Right atrium auricular region (tissue), 2 donors: ENCODE results near the gene RHBDD2. TPM values are rescaled to one million over a fixed set of nuclear protein-coding genes. Genes with fewer than 3 reads are reported as not detected.
"Not testable (repeated sequence)": the region's sequence is repeated elsewhere in the genome, so short reads cannot be mapped to it uniquely, and the experiment has no call there.

Experiments used
- DNase-seq: peaks from one replicate; pipeline ENCODE4 v3.0.0-alpha.2; 2019; ENCODE audit warnings: low spot score
- H3K27ac ChIP-seq, 2 donors: fragments of 200-600 bp; sonication (generic); 1 replicate in 1 of 2; 2 replicates in 1 of 2; pipeline ENCODE4 v1.5.1; 2016 to 2019
- H3K27me3 ChIP-seq, 2 donors: fragments of 200-600 bp; sonication (generic); one replicate each; pipeline versions ENCODE4 v1.5.1 to v1.6.0; 2017 to 2019
- H3K36me3 ChIP-seq: fragments of 200-600 bp; sonication (generic); one replicate; pipeline ENCODE4 v1.5.1; 2016
- H3K4me1 ChIP-seq, 2 donors: fragments of 200-600 bp; sonication (generic); one replicate each; pipeline versions ENCODE4 v1.5.1 to v1.6.0; 2017 to 2019
- H3K4me3 ChIP-seq, 2 donors: fragments of 200-600 bp; sonication (generic); 1 replicate in 1 of 2; 2 replicates in 1 of 2; pipeline ENCODE4 v1.5.1; 2017 to 2019; ENCODE audit warnings: mild to moderate bottlenecking in 1 of 2, moderate library complexity in 1 of 2
- H3K9me3 ChIP-seq, 2 donors: fragments of 200-600 bp; sonication (generic); one replicate each; pipeline ENCODE4 v1.5.1; 2019
- CTCF ChIP-seq, 2 donors: fragments of 200-600 bp; sonication (generic); IDR thresholded peaks; one replicate each; pipeline ENCODE4 v1.5.1; 2019; ENCODE audit warnings: antibody characterized with exemption in 2 of 2
- total RNA-seq, 2 donors: library from RNA; depleted of rRNA; stranded (reverse); fragments of >200 nt; gene quantifications; one replicate each; pipeline ENCODE4 v1.1.0, GENCODE V29; 2016

Gene RHBDD2
- total RNA-seq, 2 donors from 2014 or later = 43.5 to 60.0 TPM

GRCh38 chr7:75840029-75840428, 38.8 kb upstream of the RHBDD2 start:
- Histone ChIP-seq H3K27ac (no peak overlapping the region), H3K27me3 (no peaks in the 10 kb centered on the region), H3K4me3 (no peak overlapping the region), H3K36me3 (no peaks in the 10 kb centered on the region), H3K9me3 (no peaks in the 10 kb centered on the region), H3K4me1 (peaks cover 0 to 8% of the 10 kb centered on the region in 2 donors)
- TF ChIP-seq CTCF (IDR thresholded peaks at IDR 0.05) = no peak
- DNase-seq = no peak

GRCh38 chr7:75842836-75843446, 35.9 kb upstream of the RHBDD2 start:
- no peak for TF ChIP-seq CTCF (IDR thresholded peaks at IDR 0.05)
- Histone ChIP-seq H3K4me1 (peaks cover 0 to 8% of the 10 kb centered on the region in 2 donors), H3K4me3 (no peak overlapping the region), H3K36me3 (no peaks in the 10 kb centered on the region), H3K9me3 (no peaks in the 10 kb centered on the region), H3K27me3 (no peaks in the 10 kb centered on the region), H3K27ac (no peak overlapping the region)
- no peak for DNase-seq

- Histone ChIP-seq H3K27me3 (no peaks in the 10 kb centered on the region), H3K36me3 (no peaks in the 10 kb centered on the region)
These were observed 35.2 kb upstream of the RHBDD2 start for GRCh38 chr7:75843613-75844116.

GRCh38 chr7:75844158-75844557, 34.7 kb upstream of the RHBDD2 start:
- no peak for DNase-seq
- Histone ChIP-seq H3K27ac (no peak overlapping the region), H3K9me3 (no peaks in the 10 kb centered on the region), H3K36me3 (no peaks in the 10 kb centered on the region), H3K4me1 (peaks cover 0 to 8% of the 10 kb centered on the region in 2 donors), H3K27me3 (no peaks in the 10 kb centered on the region), H3K4me3 (no peak overlapping the region)
- TF ChIP-seq CTCF (IDR thresholded peaks at IDR 0.05) = no peak

More at GRCh38 chr7:75843613-75844116, 35.2 kb upstream of the RHBDD2 start:
- Histone ChIP-seq H3K9me3 (no peaks in the 10 kb centered on the region), H3K27ac (no peak overlapping the region), H3K4me3 (no peak overlapping the region), H3K4me1 (peaks cover 0 to 8% of the 10 kb centered on the region in 2 donors)
- TF ChIP-seq CTCF (IDR thresholded peaks at IDR 0.05) = no peak
- no peak for DNase-seq

- H3K4me3 ChIP-seq, H3K27me3 ChIP-seq, DNase-seq, H3K4me1 ChIP-seq, H3K9me3 ChIP-seq, H3K27ac ChIP-seq, H3K36me3 ChIP-seq: not testable (repeated sequence)
These were observed 33.7 kb upstream of the RHBDD2 start for GRCh38 chr7:75845132-75845531.

GRCh38 chr7:75847707-75848106, 31.1 kb upstream of the RHBDD2 start:
- H3K27me3 ChIP-seq = no peaks in the 10 kb centered on the region
- DNase-seq = no peak
- no peaks in the 10 kb centered on the region for H3K9me3 ChIP-seq
- no peak for TF ChIP-seq CTCF (IDR thresholded peaks at IDR 0.05)
- no peak overlapping the region for H3K4me3 ChIP-seq
- H3K36me3 ChIP-seq = no peaks in the 10 kb centered on the region
- peaks cover 0 to 5% of the 10 kb centered on the region in 2 donors for H3K4me1 ChIP-seq
- no peak overlapping the region for H3K27ac ChIP-seq
